ENCODE data around the gene USHBP1.

The USHBP1 gene

GRCh38 chr19:17264641-17264979, at the start of gene USHBP1:
Gene USHBP1, minus strand, starts transcription at chr19:17264745. Its CDS starts 446 bp downstream, at chr19:17264299.
- no peak within 1 kb of the TSS for H3K4me3 ChIP-seq (ENCODE audit: low read depth, low read length)
- no peak for TF ChIP-seq CTCF (IDR thresholded peaks at IDR 0.05; ENCODE audit: borderline replicate concordance, insufficient read depth, low read depth, low read length)

- no peak overlapping the region for H3K4me3 ChIP-seq (ENCODE audit: low read depth, low read length)
- TF ChIP-seq CTCF (IDR thresholded peaks at IDR 0.05; ENCODE audit: borderline replicate concordance, insufficient read depth, low read depth, low read length): no peak
Measured at GRCh38 chr19:17314007-17314593, 49.6 kb upstream of the USHBP1 start.

DNA sequence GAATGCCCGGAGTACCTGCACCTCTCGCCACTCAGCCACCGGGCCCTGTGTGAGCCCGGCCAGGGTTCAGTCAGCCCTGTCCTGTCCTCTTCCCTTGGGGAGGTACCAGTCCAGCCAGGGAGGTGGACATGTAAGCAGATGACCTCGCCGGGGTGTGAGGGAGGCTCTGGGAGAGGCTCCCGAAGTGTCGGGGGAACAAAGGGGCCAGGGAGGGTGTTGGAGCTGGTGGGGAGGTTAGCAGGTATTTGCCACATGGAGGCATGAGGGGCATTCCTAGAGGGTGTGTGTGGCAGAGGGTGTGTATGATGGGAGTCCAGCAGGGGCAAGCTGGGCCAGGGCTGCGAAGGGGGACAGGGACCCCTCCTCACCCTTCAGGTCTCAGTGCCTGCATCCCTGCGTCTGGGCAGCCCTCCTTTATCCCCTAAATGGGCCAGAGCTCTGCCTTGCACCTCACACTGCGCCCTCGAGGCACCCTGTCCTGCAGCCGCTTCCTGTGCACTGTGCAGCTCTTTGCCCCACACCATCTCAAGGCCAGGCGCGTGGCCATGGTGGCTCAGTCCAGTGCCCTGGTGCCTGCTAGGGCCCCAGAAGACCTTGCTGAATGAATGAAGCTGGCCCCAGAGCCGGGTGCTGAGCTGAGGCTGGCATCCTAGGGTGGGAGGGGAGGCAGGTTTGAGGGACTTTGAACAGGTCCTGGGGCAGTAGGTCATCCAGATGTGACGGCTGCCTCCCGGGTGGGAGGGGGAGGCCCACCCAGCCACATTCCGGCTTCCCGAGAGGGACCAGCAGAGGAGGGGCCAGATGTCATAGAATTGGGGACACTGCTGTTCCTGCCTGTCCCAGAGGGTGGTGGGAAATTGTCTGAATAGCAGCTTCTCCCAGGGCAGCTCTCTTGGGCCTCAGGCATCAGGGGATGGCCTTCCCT, 47.9 kb upstream of the USHBP1 start:
- H3K4me3 ChIP-seq (ENCODE audit: low read depth, low read length): no peak overlapping the region
- TF ChIP-seq CTCF (IDR thresholded peaks at IDR 0.05; ENCODE audit: borderline replicate concordance, insufficient read depth, low read depth, low read length): no peak

DNA sequence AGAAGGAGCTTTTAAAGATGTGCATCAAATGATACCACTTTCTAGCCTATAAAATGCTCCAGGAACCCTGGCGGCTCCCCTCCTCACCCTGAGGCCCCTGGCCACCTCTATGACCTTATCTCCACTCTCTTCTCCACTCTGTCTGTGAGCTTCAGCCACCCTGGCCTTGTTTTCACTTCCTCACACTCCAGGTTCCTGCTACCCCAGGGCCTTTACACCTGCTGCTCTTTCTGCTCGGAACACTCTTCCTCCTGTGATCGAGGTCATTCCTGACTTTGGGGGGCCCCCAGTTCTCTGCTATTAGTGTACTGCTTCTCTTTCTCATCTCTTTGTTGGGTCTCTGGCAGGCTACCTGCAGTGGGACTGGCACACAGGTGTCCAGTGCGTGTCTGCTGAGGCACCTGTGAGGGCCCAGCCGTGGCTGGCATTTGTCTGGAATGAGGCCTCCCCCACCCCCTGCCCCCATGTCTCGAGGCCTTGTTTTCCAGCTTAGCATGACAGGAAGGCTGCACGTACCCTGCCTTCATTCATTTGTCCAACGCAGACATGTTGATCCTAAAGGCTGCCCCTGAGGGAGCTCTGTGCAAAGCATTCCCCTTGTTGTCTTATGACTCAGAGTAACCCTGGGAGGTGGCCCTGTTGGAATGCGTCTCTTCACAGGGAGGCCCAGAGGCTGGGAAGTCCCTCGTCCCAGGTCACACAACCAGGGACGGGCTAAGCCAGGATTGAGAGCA, 47.1 kb upstream of the USHBP1 start:
- TF ChIP-seq CTCF (IDR thresholded peaks at IDR 0.05; ENCODE audit: borderline replicate concordance, insufficient read depth, low read depth, low read length): no peak
- H3K4me3 ChIP-seq (ENCODE audit: low read depth, low read length): no peak overlapping the region

GRCh38 chr19:17309965-17310461, 45.5 kb upstream of the USHBP1 start:
- TF ChIP-seq CTCF (IDR thresholded peaks at IDR 0.05; ENCODE audit: borderline replicate concordance, insufficient read depth, low read depth, low read length): no peak
- H3K4me3 ChIP-seq (ENCODE audit: low read depth, low read length): peak overlapping the region; percentile 99

GRCh38 chr19:17309198-17309964, 44.8 kb upstream of the USHBP1 start, which contains the start of gene DDA1:
Gene DDA1, plus strand, starts transcription at chr19:17309563. Its CDS starts 92 bp downstream, at chr19:17309655.
- no peak for TF ChIP-seq CTCF (IDR thresholded peaks at IDR 0.05; ENCODE audit: borderline replicate concordance, insufficient read depth, low read depth, low read length)
- peak within 1 kb of the TSS; percentile 99 for H3K4me3 ChIP-seq (ENCODE audit: low read depth, low read length)

Data from GM12875 (cell line).